H1 (cell line): ENCODE data around the gene ZFP36L2. TPM values are rescaled to one million over a fixed set of nuclear protein-coding genes. Genes with fewer than 3 reads are reported as not detected.

ENCODE experiments used
- SIN3A ChIP-seq, 2 experiments: IDR thresholded peaks in 1 of 2; conservative IDR thresholded peaks in 1 of 2; 2 replicates each; pipeline ENCODE4 v1.6.1; 2011 to 2012; ENCODE audit warnings: low read length in 2 of 2, improper control_type of control experiment in 1 of 2, low read depth in 1 of 2, mild to moderate bottlenecking in 1 of 2
- polyA plus RNA-seq, 7 experiments: library from polyadenylated mRNA; depleted of rRNA in 3 of 7; stranded (reverse) in 5 of 7; unstranded in 2 of 7; fragments of >200 nt in 5 of 7; fragments of 200-250 nt in 2 of 7; gene quantifications; 1 replicate in 5 of 7; 2 replicates in 1 of 7; 4 replicates in 1 of 7; pipeline versions ENCODE4 v1.2.1 to v1.2.3, GENCODE V29; 2011 to 2013; ENCODE audit warnings: missing spikeins in 2 of 7, mixed read lengths in 2 of 7
- total RNA-seq: library from RNA; stranded (reverse); fragmentation: NEBNext Ultra II Directional; extraction: Animal tissue kit (Norgen Biotek cat#: 25700); gene quantifications from 2 replicates; pipeline ENCODE4 v1.2.1, GENCODE V29; 2021

The ZFP36L2 gene
- total and polyA plus RNA-seq, 2 of the 8 experiments (the other 6 are each of a cell fraction or from before 2014, with no cell fraction given) = 13.4 to 102 TPM

DNA sequence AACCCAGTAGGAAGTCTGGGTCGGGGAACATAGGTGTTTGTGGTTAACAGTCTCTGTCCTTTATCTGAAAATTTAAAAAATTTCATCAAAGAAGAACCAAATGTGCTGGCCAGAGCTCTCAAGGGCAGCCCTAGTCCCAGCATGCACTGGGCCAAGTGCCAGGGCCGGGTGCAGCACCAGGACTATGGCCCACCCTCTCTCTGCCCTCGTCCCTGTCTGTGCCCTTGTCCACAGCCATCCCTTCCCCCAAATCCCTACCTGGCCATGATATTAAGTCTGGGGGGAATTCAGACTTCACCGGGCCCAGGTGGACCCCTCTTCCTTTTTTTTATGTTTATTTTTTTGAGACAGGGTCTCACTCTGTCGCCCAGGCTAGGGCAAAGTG is 14.4 kb upstream of the ZFP36L2 start (continued):
- no peak for TF ChIP-seq SIN3A (conservative IDR thresholded peaks at IDR 0.05 in 1 of 2, IDR thresholded peaks at IDR 0.05 in 1 of 2; ENCODE audit: low read depth in 1 of 2, low read length in 2 of 2)
